Liver (tissue), 9 donors: ENCODE results near the gene PDCD10. TPM values are rescaled to one million over a fixed set of nuclear protein-coding genes. Genes with fewer than 3 reads are reported as not detected.

Source experiments
- DNase-seq: peaks from one replicate; pipeline ENCODE4 v3.0.0-alpha.2; 2017; ENCODE audit warnings: low spot score
- H3K27ac ChIP-seq, 2 donors: one replicate each; pipeline ENCODE4 v1.7.0; 2013; ENCODE audit warnings: inconsistent platforms in 2 of 2, low read length in 2 of 2, control low read depth in 1 of 2, low read depth in 1 of 2, mild to moderate bottlenecking in 1 of 2
- H3K27me3 ChIP-seq, 4 donors: one replicate each; pipeline versions ENCODE4 v1.6.1 to v1.7.0; 2013; ENCODE audit warnings: low read length in 3 of 4, inconsistent platforms in 1 of 4, mild to moderate bottlenecking in 1 of 4, moderate library complexity in 1 of 4; ENCODE audit not compliant: control insufficient read depth in 4 of 4, insufficient read depth in 4 of 4
- H3K36me3 ChIP-seq, 4 donors: one replicate each; pipeline versions ENCODE4 v1.6.1 to v1.7.0; 2013; ENCODE audit warnings: low read length in 3 of 4, mild to moderate bottlenecking in 3 of 4, low read depth in 1 of 4, moderate library complexity in 1 of 4; ENCODE audit not compliant: control insufficient read depth in 4 of 4, insufficient read depth in 3 of 4
- H3K4me1 ChIP-seq, 4 donors: one replicate each; pipeline versions ENCODE4 v1.6.1 to v1.7.0; 2013; ENCODE audit warnings: low read length in 3 of 4, mild to moderate bottlenecking in 3 of 4, moderate library complexity in 1 of 4; ENCODE audit not compliant: control insufficient read depth in 4 of 4, insufficient read depth in 4 of 4
- H3K4me3 ChIP-seq, 3 donors: one replicate each; pipeline versions ENCODE4 v1.6.1 to v1.7.0; 2013; ENCODE audit warnings: low read length in 3 of 3, control low read depth in 1 of 3, low read depth in 1 of 3, mild to moderate bottlenecking in 1 of 3
- H3K9ac ChIP-seq, 2 donors: one replicate each; pipeline ENCODE4 v1.7.0; 2013; ENCODE audit warnings: low read length in 2 of 2, mild to moderate bottlenecking in 2 of 2, moderate library complexity in 2 of 2, control low read depth in 1 of 2, low read depth in 1 of 2
- H3K9me3 ChIP-seq, 4 donors: one replicate each; pipeline versions ENCODE4 v1.6.1 to v1.7.0; 2013; ENCODE audit warnings: low read length in 3 of 4; ENCODE audit not compliant: control insufficient read depth in 4 of 4
- ATF3 ChIP-seq: IDR thresholded peaks from 2 replicates; pipeline ENCODE4 v1.6.1; 2016; ENCODE audit warnings: antibody characterized with exemption
- CTCF ChIP-seq: fragments of 150-350 bp; IDR thresholded peaks from 2 replicates; pipeline ENCODE4 v1.5.1; 2017; ENCODE audit warnings: improper control_type of control experiment, low read depth, low read length; ENCODE audit not compliant: missing input control
- EGR1 ChIP-seq, 2 donors: IDR thresholded peaks; 2 replicates each; pipeline ENCODE4 v1.6.1; 2016 to 2018; ENCODE audit warnings: antibody characterized with exemption in 2 of 2, low read depth in 2 of 2
- FOXA1 ChIP-seq: IDR thresholded peaks from 2 replicates; pipeline ENCODE4 v1.6.1; 2016; ENCODE audit warnings: antibody characterized with exemption
- FOXA2 ChIP-seq: IDR thresholded peaks from 2 replicates; pipeline ENCODE4 v1.6.1; 2016; ENCODE audit warnings: antibody characterized with exemption
- GABPA ChIP-seq, 2 donors: IDR thresholded peaks in 1 of 2; conservative IDR thresholded peaks in 1 of 2; 2 replicates each; pipeline ENCODE4 v1.6.1; 2016; ENCODE audit warnings: antibody characterized with exemption in 2 of 2, mild to moderate bottlenecking in 1 of 2, moderate library complexity in 1 of 2
- HNF4A ChIP-seq, 2 donors: conservative IDR thresholded peaks; 2 replicates each; pipeline ENCODE4 v1.6.1; 2016; ENCODE audit warnings: antibody characterized with exemption in 2 of 2, mild to moderate bottlenecking in 2 of 2
- HNF4G ChIP-seq: IDR thresholded peaks from 2 replicates; pipeline ENCODE4 v1.6.1; 2016; ENCODE audit warnings: antibody characterized with exemption
- JUND ChIP-seq, 2 donors: IDR thresholded peaks; 2 replicates each; pipeline ENCODE4 v1.6.1; 2016; ENCODE audit warnings: antibody characterized with exemption in 2 of 2
- MAX ChIP-seq: IDR thresholded peaks from 2 replicates; pipeline ENCODE4 v1.6.1; 2016; ENCODE audit warnings: antibody characterized with exemption
- NR2F2 ChIP-seq: IDR thresholded peaks from 2 replicates; pipeline ENCODE4 v1.6.1; 2016; ENCODE audit warnings: antibody characterized with exemption
- RAD21 ChIP-seq, 2 donors: IDR thresholded peaks; 2 replicates each; pipeline ENCODE4 v1.6.1; 2016; ENCODE audit warnings: antibody characterized with exemption in 2 of 2, mild to moderate bottlenecking in 2 of 2
- REST ChIP-seq: IDR thresholded peaks from 2 replicates; pipeline ENCODE4 v1.6.1; 2016; ENCODE audit warnings: antibody characterized with exemption, mild to moderate bottlenecking
- RXRA ChIP-seq, 2 donors: IDR thresholded peaks; 2 replicates each; pipeline ENCODE4 v1.6.1; 2017 to 2018; ENCODE audit warnings: antibody characterized with exemption in 2 of 2, mild to moderate bottlenecking in 1 of 2
- SP1 ChIP-seq: IDR thresholded peaks from 2 replicates; pipeline ENCODE4 v1.6.1; 2018; ENCODE audit warnings: antibody characterized with exemption, mild to moderate bottlenecking
- TAF1 ChIP-seq: conservative IDR thresholded peaks from 2 replicates; pipeline ENCODE4 v1.6.1; 2016; ENCODE audit warnings: antibody characterized with exemption, mild to moderate bottlenecking
- YY1 ChIP-seq: IDR thresholded peaks from 2 replicates; pipeline ENCODE4 v1.6.1; 2016; ENCODE audit warnings: antibody characterized with exemption, mild to moderate bottlenecking
- ZBTB33 ChIP-seq: IDR thresholded peaks from 2 replicates; pipeline ENCODE4 v1.6.1; 2016; ENCODE audit warnings: antibody characterized with exemption
- WGBS: extraction: QIAGEN DNeasy Blood & Tissue Kit; methylation state at CpG from one replicate; pipeline ENCODE4 v1.1.7; 2013; 5-methylcytosine and 5-hydroxymethylcytosine counted together
- polyA plus RNA-seq, 2 donors: library from polyadenylated mRNA; stranded (reverse) in 1 of 2; unstranded in 1 of 2; fragments of 200-250 nt in 1 of 2; fragments of >200 nt in 1 of 2; fragmentation: Nextera tagmentation in 1 of 2; extraction: Ambion mirVana in 1 of 2; gene quantifications; one replicate each; pipeline versions ENCODE4 v1.2.1 to v1.2.3, GENCODE V29; 2013 to 2015
- total RNA-seq, 2 donors: library from RNA; depleted of rRNA; stranded (reverse); fragments of >200 nt; gene quantifications; one replicate each; pipeline ENCODE4 v1.2.3, GENCODE V29; 2014
- donor health status: healthy.
- donor health status: healthy.
- donor health status: healthy.
- donor health status: healthy.
- donor health status: healthy.

Gene PDCD10
- total and polyA plus RNA-seq, 4 donors, result 17.5 to 84.0 (median 22.5) TPM

- Histone ChIP-seq H3K9me3 (no peaks in the 10 kb centered on the region), H3K27me3 (no peaks in the 10 kb centered on the region), H3K4me1 (peaks cover 0 to 4% (median 2%) of the 10 kb centered on the region in 4 donors), H3K27ac (no peak overlapping the region), H3K9ac (no peak overlapping the region), H3K36me3 (peaks cover 6 to 15% (median 11%) of the 10 kb centered on the region in 4 donors), H3K4me3 (no peak overlapping the region)
- no peak for DNase-seq
- 100% methylated on average over 1 of the region's 1 CpG for WGBS
- TF ChIP-seq FOXA2 (no peak), SP1 (no peak), YY1 (no peak), JUND (IDR thresholded peaks at IDR 0.05) (no peak), GABPA (IDR thresholded peaks at IDR 0.05 in 1 of 2, conservative IDR thresholded peaks at IDR 0.05 in 1 of 2) (no peak), HNF4G (no peak), ZBTB33 (no peak), RXRA (IDR thresholded peaks at IDR 0.05) (no peak), HNF4A (conservative IDR thresholded peaks at IDR 0.05) (no peak), NR2F2 (no peak)
These were observed 16.1 kb downstream of the PDCD10 start for GRCh38 chr3:167718582-167718981.

GRCh38 chr3:167716920-167717319 lies 17.8 kb downstream of the PDCD10 start:
- no peak overlapping the region for H3K27ac ChIP-seq
- WGBS, result 62% methylated on average over 2 of the region's 2 CpGs
- peak; percentile 34 for TF ChIP-seq SP1
- TF ChIP-seq RXRA (IDR thresholded peaks at IDR 0.05), result peak in 1 of 2 donors; percentile 17
- no peak for TF ChIP-seq NR2F2
- TF ChIP-seq ATF3, result peak; percentile 56
- no peak for TF ChIP-seq JUND (IDR thresholded peaks at IDR 0.05)
- no peak for TF ChIP-seq EGR1 (IDR thresholded peaks at IDR 0.05; ENCODE audit: low read depth in 2 of 2)
- TF ChIP-seq HNF4G, result peak; percentile 44
- no peak for TF ChIP-seq FOXA1
- TF ChIP-seq RAD21 (IDR thresholded peaks at IDR 0.05), result no peak
- no peak for TF ChIP-seq GABPA (IDR thresholded peaks at IDR 0.05 in 1 of 2, conservative IDR thresholded peaks at IDR 0.05 in 1 of 2)
- TF ChIP-seq HNF4A (conservative IDR thresholded peaks at IDR 0.05), result peak; percentile 79 to 87
- no peak for TF ChIP-seq CTCF
- TF ChIP-seq FOXA2, result peak; percentile 16
- TF ChIP-seq TAF1, result no peak
- TF ChIP-seq ZBTB33, result no peak
- TF ChIP-seq REST, result no peak
- no peak for TF ChIP-seq YY1
- TF ChIP-seq MAX, result peak; percentile 36
- H3K36me3 ChIP-seq, result peaks cover 6 to 15% (median 11%) of the 10 kb centered on the region in 4 donors
- H3K4me3 ChIP-seq, result no peak overlapping the region
- H3K27me3 ChIP-seq, result no peaks in the 10 kb centered on the region
- H3K9ac ChIP-seq, result no peak overlapping the region
- DNase-seq, result no peak
- H3K4me1 ChIP-seq, result peaks cover 0 to 4% (median 2%) of the 10 kb centered on the region in 4 donors
- H3K9me3 ChIP-seq, result no peaks in the 10 kb centered on the region
